ENCODE results near the gene BSDC1.

The BSDC1 gene

DNA sequence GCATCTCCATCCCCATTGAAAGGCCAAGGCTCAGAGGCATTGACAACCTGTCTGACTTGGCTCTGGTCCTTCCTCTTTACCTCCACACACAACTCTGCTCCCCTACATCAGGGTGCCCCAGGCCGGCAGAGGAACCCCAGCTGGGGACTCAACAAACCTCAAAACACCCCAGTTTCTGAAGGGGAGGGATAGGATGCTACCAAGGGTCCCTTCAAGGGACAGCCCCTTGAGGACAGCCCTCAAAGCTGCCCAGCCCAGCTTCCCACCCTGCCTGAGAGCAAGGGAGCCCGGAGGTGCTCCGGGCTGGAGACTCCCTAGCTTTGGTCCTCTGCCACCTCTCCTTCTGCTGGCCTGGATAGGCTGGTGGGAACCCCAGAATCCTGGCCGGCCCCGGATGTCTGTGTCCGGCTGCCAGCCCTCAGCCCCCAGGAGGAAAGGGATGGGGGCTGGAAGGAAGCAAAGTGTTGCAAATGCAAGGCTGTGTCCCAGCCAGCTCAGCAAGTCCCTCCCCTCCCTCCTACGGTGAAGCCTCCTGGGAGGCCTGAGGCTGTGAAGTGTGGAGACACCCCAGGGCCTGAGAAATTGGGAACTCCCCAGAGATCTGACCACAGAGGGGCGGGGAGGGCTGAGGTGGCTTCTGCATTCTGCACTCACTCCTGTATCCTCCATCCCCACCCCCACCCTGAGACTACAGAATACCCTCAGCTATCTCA lies 57.1 kb downstream of the BSDC1 start:
- DNase-seq (ENCODE audit: low read depth, low spot score): no peak

DNA sequence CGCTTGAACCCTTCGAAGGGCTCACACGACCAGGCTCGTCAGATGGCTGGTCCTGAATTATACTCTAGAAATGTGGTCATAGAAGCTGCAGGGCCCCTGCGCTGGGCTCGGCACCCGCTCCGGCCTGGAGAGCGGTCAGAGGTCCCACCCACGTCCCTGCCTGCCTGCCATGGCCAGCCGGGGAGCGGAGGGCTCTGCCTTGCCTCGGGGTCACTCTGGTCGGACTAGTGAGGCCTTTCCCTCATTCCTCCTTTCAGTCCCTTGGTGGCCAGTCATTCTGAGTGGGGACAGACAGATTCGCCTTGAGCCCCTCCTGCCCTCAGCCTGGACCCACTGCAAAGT lies 57.7 kb downstream of the BSDC1 start:
- no peak for DNase-seq (ENCODE audit: low read depth, low spot score)

DNA sequence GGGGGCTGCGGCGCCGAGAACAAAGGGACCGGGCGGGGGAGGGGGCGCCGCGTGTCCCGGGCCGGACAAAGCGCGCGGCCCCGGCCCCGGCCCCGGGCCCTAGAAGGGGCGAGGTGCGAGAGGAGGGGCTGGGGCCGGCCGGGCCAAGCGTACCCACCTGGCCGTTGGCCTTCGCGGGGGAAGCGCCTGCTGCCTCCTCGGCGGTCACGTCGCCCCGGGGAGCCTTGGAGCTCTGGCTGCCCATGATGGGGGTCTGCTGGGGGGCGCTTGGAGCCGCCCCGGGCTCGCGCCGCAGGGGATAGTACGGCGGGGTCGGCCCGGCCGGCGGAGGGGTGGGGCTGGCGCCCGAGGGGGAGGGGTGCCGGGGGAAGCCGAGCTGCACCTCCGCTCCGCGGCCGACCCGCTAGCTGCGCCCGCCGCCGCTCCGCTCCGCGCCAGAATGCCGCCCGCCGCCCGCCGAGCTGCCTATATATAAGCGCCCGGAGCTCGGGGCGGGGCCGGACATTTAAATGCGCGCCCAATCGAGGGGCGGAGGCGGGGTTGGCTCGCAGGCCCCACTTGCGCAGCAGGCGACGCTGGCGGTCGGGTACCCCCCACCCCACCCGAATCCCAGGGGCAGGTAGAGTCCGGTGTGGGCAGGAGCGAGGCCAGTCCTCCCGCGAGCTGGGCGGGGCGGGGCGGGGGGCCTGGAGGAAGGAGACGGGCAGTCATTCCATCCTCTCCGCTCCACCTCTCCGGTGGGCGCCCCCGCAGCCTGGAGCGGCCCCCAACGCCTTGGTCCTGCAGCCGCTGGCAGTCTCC lies 58.3 kb downstream of the BSDC1 start, which contains the start of gene MARCKSL1:
TSS of gene MARCKSL1 (minus strand) at position 444 of the 801 bp plus-strand sequence. CDS start at position 244, 200 bp downstream.
- DNase-seq (ENCODE audit: low read depth, low spot score): peak; percentile 66

DNA sequence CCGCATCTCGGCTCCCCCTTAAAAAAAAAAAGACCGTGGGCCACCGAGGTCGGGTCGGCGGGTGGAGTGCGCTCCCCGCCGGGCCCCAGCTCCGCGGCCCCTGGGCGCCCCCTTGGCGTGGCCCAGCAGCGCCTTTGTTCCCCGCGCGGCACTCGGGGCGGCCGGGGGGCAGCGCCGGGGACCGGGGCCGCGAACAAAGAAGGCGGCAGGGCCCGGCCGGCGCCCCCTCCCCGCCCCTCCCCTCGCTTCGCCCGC lies 58.8 kb downstream of the BSDC1 start:
- no peak for DNase-seq (ENCODE audit: low read depth, low spot score)

DNA sequence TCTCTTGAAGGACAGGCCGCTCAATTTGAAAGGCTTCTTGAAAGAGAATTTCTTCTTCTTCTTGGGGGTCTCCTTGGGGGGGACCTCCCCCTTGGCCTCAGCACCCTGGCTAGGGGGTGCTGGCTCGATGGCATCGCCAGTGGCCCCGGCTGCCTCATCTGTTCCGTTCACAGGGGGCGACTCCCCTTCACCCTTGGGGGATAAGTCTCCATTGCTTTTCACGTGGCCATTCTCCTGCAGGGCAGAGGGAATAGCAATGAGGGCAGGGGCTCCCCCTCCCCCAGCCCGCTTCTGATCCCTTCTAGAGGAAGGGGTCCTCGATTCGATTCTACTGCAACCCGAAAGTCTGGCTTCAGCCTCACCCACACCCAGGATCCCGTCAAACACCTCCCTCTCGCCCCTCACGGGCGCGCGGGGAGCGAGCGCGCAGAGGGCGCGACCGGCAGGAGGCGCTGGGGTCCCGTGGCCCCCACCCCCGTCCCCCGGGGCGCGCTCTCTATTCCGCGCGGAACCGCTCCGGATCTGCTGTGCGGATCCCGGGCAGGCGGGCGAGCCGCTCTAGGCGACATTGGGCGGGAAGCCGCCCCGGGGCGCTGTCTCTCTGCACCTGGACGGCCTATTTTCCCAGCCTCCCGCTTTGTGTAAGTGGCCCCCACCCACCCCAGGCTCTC lies 59.2 kb downstream of the BSDC1 start:
- peak; percentile 29 for DNase-seq (ENCODE audit: low read depth, low spot score)

DNA sequence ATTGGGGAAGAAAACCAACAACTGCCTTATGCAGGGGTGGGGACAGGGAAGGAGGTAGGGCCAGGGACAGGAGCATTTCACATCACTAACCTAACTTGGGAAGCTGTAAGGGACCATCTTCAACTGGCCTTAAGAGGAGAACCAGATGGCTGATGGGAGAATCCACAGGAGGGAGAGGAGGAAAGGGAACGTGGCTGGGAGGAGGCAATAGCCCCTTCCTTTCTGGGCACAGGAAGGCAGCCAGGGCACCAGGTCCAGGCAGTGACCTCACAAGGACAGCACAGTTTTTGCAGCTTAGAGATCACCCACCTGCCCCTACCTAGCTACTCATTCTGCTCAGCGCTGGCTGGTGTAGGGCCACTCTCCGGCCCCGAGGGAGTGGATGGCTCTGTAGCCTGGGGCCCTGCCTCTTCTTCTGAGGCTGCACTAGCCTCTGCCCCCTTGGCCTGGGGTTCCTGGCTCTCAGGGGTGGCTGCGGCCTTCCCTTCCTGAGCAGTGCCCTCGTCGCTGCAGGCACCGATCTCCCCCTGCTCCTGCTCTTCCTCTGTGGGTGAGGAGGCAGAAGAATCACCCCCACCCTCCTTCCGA lies 59.9 kb downstream of the BSDC1 start:
- no peak for DNase-seq (ENCODE audit: low read depth, low spot score)

DNA sequence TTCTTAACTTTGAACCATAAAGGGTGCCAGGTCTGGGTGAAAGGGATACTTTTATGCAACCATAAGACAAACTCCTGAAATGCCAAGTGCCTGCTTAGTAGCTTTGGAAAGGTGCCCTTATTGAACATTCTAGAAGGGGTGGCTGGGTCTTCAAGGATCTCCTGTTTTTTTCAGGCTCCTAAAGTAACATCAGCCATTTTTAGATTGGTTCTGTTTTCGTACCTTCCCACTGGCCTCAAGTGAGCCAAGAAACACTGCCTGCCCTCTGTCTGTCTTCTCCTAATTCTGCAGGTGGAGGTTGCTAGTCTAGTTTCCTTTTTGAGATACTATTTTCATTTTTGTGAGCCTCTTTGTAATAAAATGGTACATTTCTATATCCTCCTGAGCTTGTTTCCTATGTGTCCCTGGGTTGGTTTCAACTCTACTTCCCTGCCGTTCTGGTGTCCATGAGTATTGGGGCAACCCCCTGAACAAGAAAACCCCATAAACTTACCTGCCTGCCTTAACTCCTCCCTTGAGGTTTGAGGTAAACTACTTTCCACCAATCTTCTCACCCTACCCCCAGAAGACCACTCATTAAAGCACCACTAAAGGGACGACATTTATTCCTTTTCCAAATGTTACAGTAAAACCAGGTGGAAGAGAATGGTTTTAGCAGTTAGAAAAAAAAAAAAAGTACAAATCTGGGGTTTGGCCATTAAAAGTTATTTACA lies 60.8 kb downstream of the BSDC1 start:
- no peak for DNase-seq (ENCODE audit: low read depth, low spot score)

DNA sequence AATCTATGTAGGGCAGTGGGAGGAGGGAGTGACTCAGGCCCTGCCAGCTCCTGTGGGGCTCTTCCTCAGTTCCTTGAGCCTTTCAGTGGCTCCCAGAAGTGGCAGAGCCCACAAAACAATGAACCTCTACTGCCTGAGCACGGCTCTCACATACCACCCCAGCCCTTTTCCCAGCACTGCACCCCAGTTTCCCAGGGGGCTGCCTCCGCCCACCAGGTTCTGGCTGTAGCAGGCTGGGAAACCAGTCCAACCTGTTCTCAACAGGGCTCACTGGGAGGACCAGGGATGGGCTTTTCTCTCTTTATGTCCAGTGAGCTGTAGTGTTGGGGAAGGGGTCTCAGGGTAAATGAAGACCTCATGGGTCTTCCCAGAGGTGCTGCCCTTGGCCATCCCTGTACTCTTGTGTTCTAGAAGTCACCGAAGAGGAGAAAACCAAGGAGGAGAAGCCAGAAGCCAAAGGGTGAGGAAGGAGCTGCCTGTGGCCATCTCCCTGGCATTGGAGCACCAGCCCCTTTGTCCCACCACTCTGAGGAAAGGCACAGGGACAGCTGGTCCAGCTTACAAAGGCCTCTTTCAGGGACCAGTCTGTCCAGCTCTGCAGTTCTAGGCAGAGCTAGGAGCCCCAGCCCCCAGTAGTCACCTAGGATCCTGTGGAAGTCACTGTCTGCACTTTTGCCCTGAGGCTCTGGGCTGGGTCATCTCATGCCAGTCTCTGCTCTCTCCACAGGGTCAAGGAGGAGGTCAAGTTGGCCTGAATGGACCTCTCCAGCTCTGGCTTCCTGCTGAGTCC lies 61.8 kb downstream of the BSDC1 start:
- no peak for DNase-seq (ENCODE audit: low read depth, low spot score)

DNA sequence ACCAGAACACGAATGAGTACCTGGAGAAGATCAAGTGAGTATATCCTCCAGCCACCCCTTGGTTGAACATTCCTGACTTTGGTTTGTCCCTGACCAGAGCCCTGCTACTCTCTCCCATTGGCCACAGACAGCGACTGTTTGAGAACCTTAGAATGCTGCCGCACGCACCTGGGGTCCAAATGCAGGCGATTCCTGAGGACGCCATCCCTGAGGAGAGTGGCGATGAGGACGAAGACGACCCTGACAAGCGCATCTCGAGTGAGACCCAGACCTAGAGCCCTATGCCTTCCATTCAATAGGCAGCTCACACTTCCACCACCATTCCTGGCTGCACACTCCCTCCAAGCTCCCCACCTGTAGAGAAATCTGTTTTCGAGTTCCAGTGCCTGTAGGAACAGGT lies 62.7 kb downstream of the BSDC1 start:
- DNase-seq (ENCODE audit: low read depth, low spot score): no peak

DNA sequence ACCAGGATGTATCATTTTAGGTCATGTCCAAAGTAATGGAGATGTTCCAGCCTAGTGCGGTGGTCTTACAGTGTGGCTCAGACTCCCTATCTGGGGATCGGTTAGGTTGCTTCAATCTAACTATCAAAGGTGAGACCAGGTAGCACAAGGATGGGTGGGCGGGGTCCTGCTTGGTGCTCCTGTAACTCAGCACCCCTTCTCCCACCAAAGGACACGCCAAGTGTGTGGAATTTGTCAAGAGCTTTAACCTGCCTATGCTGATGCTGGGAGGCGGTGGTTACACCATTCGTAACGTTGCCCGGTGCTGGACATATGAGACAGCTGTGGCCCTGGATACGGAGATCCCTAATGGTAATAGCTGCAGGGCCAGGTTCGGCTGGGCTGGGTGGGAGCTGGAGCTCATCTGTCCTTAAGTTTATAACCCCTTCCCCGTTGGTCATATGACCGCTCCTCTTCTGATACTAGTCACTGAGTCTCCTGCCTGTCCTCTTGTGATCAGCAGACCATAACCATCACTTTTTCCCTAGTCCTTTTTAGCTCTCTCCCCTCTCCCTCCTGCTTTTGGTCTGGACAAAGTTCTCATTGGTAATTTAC lies 63.6 kb downstream of the BSDC1 start:
- no peak for DNase-seq (ENCODE audit: low read depth, low spot score)

DNA sequence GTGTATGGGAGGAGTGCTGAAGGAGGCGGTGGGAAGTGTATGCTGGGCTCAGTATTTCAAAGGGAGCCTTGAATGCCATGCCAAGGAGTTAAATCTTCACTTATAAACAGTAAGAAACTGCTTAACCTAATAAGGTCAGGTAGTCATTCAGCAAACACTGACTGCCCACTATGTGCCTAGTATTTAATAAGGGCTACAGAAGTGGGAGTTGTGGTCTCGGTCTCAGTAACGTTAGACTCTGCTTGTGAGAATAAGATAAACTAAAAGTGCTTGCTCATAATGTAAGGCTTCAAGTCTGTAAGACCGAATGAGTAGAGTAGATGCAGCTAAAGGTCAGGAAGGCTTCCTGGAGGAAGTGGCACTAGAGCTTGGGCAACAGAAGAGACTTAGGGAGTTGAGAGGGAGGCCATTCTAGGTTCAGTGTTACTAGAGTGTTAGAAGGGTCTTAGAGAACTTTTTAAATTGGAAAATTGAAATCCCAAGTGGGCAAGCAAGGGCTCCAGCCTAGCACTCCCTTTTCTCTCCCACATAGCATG lies 64.2 kb downstream of the BSDC1 start:
- no peak for DNase-seq (ENCODE audit: low read depth, low spot score)

DNA sequence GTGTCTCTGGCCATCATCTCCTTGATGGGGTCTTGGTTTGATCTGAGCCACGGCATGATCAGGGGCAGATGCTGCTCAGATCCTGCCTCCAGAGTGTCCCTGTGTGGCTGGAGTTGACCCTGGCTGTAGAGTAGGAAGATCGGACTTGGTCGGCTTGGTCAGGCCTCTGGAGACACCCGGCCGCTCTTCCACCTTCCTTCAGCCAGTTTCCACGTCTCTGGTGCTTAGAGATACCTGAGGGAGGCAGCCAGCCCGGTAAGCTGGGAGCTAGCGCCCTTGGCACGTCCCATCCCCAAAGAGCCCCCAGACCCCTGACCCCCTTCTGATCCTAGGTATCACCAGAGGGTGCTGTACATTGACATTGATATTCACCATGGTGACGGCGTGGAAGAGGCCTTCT lies 67.0 kb downstream of the BSDC1 start:
- DNase-seq (ENCODE audit: low read depth, low spot score): no peak

DNA sequence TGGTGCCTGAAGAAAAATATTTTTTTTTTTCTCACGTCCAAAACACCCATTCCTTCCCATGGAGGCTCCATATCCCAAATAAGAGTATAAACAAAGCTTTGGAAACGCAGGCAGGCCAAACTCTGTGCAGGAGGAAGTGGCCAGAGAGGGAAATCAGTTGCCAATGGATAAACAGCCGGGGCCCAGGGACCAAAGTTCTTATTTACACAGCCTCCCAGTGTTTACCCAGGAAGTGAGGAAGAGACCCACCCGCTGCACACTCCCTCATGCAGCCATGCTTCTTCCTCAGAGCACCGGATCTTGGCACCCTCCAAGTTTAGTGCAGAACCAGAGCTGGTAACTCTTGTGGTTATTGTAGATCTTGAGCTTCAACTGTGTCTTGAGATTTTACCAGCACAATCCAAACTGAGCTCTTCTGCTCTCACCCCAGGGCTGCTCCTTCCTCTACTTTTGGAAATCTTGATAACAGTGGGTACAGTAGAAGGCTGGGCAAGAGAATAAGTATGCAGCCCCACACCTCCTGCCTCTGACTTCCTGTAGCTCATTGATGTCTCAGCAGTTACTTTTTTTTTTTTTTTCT lies 72.4 kb downstream of the BSDC1 start:
- no peak for DNase-seq (ENCODE audit: low read depth, low spot score)

DNA sequence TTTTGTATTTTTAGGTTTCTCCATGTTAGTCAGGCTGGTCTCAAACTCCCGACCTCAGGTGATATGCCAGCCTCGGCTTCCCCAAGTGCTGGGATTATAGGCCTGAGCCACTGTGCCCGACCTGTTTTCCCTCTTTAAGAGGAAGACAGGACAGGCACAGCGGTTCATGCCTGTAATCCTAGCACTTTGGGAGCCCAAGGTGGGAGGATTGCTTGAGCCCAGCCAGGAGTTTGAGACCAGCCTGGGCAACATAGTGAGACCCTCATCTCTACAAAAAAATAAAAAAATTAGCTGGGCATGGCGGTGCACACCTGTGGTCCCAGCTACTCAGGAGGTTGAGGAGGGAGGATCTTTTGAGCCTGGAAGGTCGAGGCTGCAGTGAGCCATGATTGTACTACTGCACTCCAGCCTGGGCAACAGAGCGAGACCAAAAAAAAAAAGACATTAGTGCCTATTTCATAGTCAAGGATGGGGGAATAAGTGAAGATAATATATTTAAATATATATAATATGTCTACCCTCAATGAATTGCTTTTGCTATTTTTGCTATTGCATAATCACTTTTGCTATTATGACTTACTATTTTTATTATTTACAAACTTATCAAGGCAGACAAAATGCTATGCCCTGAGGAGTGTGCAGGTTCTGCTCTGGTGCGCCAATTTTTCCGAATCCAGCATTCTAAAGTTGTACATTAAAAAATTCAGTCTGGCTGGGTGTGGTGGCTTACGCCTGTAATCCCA lies 75.9 kb downstream of the BSDC1 start:
- no peak for DNase-seq (ENCODE audit: low read depth, low spot score)

DNA sequence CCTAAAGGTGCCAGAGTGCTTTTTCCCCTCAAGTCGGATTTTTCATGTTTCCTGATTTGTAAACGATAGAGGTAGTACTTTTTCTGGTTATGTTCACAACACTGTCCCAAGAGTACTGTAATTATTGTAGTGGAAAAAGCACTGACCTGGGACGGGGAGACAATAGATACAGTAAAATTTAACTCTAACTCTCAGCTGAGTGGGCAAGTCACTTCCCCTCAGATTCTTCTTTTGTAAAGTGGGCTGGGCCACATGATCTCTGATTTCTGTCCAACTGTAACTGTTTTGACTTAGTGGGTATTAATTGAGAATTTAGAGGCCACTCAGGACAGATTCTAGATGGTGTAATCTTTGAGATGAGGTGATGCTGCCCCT lies 77.4 kb downstream of the BSDC1 start:
- no peak for DNase-seq (ENCODE audit: low read depth, low spot score)
